ENCODE data around the gene MLC1.

- TF ChIP-seq CTCF (conservative IDR thresholded peaks at IDR 0.05; ENCODE audit: low read length) (no peak), EZH2phosphoT487 (IDR thresholded peaks at IDR 0.05; ENCODE audit: borderline replicate concordance) (no peak)
These were observed 3.6 kb downstream of the MLC1 start for GRCh38 chr22:50081426-50082196.
